ENCODE results near the gene BHLHA15. TPM values are rescaled to one million over a fixed set of nuclear protein-coding genes. Genes with fewer than 3 reads are reported as not detected.

The BHLHA15 gene
- total RNA-seq, 2 experiments from 2014 or later: not detected

DNA sequence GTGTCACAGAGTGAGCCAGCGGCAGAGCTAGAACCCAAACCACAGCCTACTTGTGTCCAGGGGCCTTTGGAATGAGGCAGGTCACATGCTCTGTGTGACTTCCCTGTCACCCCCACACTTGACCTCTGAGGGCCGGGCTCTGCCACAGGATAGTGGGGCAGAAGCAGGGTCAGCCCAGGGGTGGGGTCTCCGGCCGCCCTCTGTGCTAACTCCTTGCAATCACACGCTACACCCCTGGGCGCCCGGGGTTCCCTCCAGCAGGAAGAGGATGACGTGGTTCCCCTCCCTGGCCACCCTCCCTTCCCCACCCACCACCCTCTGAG is 21.0 kb downstream of the BHLHA15 start:
- Histone ChIP-seq H3K9me3 (ENCODE audit: control insufficient read depth in 1 of 2, insufficient read depth in 1 of 2, low read length in 2 of 2) (no peaks in the 10 kb centered on the region), H3K27me3 (ENCODE audit: control insufficient read depth in 1 of 2, insufficient read depth in 2 of 2, low read length in 2 of 2) (no peaks in the 10 kb centered on the region), H3K4me3 (ENCODE audit: low read length) (no peak overlapping the region), H3K4me1 (ENCODE audit: insufficient read depth, low read length) (no peaks in the 10 kb centered on the region), H3K27ac (ENCODE audit: low read depth in 1 of 2, low read length in 2 of 2) (no peak overlapping the region), H3K36me3 (ENCODE audit: insufficient read depth, low read length) (peaks cover 66% of the 10 kb centered on the region)
- POLR2A ChIA-PET: interaction anchor here (1.6 kb wide), 1 partner anchor 19 kb away, joined by 7 read pairs; no protein-coding TSS in a partner anchor
- TF ChIP-seq, protein P1, sequence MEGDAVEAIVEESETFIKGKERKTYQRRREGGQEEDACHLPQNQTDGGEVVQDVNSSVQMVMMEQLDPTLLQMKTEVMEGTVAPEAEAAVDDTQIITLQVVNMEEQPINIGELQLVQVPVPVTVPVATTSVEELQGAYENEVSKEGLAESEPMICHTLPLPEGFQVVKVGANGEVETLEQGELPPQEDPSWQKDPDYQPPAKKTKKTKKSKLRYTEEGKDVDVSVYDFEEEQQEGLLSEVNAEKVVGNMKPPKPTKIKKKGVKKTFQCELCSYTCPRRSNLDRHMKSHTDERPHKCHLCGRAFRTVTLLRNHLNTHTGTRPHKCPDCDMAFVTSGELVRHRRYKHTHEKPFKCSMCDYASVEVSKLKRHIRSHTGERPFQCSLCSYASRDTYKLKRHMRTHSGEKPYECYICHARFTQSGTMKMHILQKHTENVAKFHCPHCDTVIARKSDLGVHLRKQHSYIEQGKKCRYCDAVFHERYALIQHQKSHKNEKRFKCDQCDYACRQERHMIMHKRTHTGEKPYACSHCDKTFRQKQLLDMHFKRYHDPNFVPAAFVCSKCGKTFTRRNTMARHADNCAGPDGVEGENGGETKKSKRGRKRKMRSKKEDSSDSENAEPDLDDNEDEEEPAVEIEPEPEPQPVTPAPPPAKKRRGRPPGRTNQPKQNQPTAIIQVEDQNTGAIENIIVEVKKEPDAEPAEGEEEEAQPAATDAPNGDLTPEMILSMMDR (IDR thresholded peaks at IDR 0.05): no peak
- Mint-ChIP-seq H3K27me3 (no peaks in the 10 kb centered on the region), H3K36me3 (ENCODE audit: low read depth) (peaks cover 54% of the 10 kb centered on the region), H3K4me1 (ENCODE audit: low read depth) (no peaks in the 10 kb centered on the region), H3K27ac (no peak overlapping the region), H3K4me3 (no peak overlapping the region), H3K9me3 (no peaks in the 10 kb centered on the region)
- ATAC-seq (ENCODE audit: poor library complexity): no peak
- CTCF ChIA-PET: no interaction called here
- no peak for DNase-seq
- intact Hi-C loops (cut with DNase I, micrococcal nuclease): no loop called here

- Histone ChIP-seq H3K27me3 (ENCODE audit: control insufficient read depth in 1 of 2, insufficient read depth in 2 of 2, low read length in 2 of 2) (no peaks in the 10 kb centered on the region), H3K4me1 (ENCODE audit: insufficient read depth, low read length) (no peaks in the 10 kb centered on the region), H3K27ac (ENCODE audit: low read depth in 1 of 2, low read length in 2 of 2) (no peak overlapping the region), H3K9me3 (ENCODE audit: control insufficient read depth in 1 of 2, insufficient read depth in 1 of 2, low read length in 2 of 2) (no peaks in the 10 kb centered on the region), H3K36me3 (ENCODE audit: insufficient read depth, low read length) (peaks cover 65% of the 10 kb centered on the region), H3K4me3 (ENCODE audit: low read length) (no peak overlapping the region)
- no peaks in the 10 kb centered on the region for H3K9me3 Mint-ChIP-seq
- ChIA-PET CTCF (no interaction called here), POLR2A (interaction anchor here (1.6 kb wide), 1 partner anchor 18 kb away, joined by 7 read pairs; no protein-coding TSS in a partner anchor)
- no peak overlapping the region for H3K27ac Mint-ChIP-seq
- ATAC-seq (ENCODE audit: poor library complexity): no peak
- no peaks in the 10 kb centered on the region for H3K27me3 Mint-ChIP-seq
- TF ChIP-seq, protein P1 (IDR thresholded peaks at IDR 0.05): no peak
- no peak overlapping the region for H3K4me3 Mint-ChIP-seq
- DNase-seq: no peak
- no peaks in the 10 kb centered on the region for H3K4me1 Mint-ChIP-seq (ENCODE audit: low read depth)
- peaks cover 52% of the 10 kb centered on the region for H3K36me3 Mint-ChIP-seq (ENCODE audit: low read depth)
- intact Hi-C loops (cut with DNase I, micrococcal nuclease): no loop called here
These were observed 21.6 kb downstream of the BHLHA15 start for GRCh38 chr7:98232799-98233198.

GRCh38 chr7:98233219-98234070 is 22.2 kb downstream of the BHLHA15 start:
- TF ChIP-seq, protein P1 (IDR thresholded peaks at IDR 0.05): no peak
- no peak for ATAC-seq (ENCODE audit: poor library complexity)
- Histone ChIP-seq H3K36me3 (ENCODE audit: insufficient read depth, low read length) (peaks cover 65% of the 10 kb centered on the region), H3K27ac (ENCODE audit: low read depth in 1 of 2, low read length in 2 of 2) (no peak overlapping the region), H3K9me3 (ENCODE audit: control insufficient read depth in 1 of 2, insufficient read depth in 1 of 2, low read length in 2 of 2) (no peaks in the 10 kb centered on the region), H3K4me1 (ENCODE audit: insufficient read depth, low read length) (no peaks in the 10 kb centered on the region), H3K4me3 (ENCODE audit: low read length) (no peak overlapping the region), H3K27me3 (ENCODE audit: control insufficient read depth in 1 of 2, insufficient read depth in 2 of 2, low read length in 2 of 2) (no peaks in the 10 kb centered on the region)
- H3K27ac Mint-ChIP-seq: no peak overlapping the region
- ChIA-PET POLR2A (interaction anchor here (1.6 kb wide), 1 partner anchor 17 kb away, joined by 7 read pairs; no protein-coding TSS in a partner anchor), CTCF (no interaction called here)
- DNase-seq: no peak
- H3K9me3 Mint-ChIP-seq: no peaks in the 10 kb centered on the region
- intact Hi-C loops (cut with DNase I, micrococcal nuclease): no loop called here
- no peaks in the 10 kb centered on the region for H3K27me3 Mint-ChIP-seq
- no peak overlapping the region for H3K4me3 Mint-ChIP-seq
- H3K36me3 Mint-ChIP-seq (ENCODE audit: low read depth): peaks cover 52% of the 10 kb centered on the region
- no peaks in the 10 kb centered on the region for H3K4me1 Mint-ChIP-seq (ENCODE audit: low read depth)
